Measurements from ENCODE around the gene SORL1-AS1.

SORL1-AS1 gene

GRCh38 chr11:121445071-121445768 lies 7.5 kb downstream of the SORL1-AS1 start:
- H3K4me1 Mint-ChIP-seq: peaks cover 36 to 54% of the 10 kb centered on the region in 2 experiments
- Histone ChIP-seq H3K4me1 (ENCODE audit: insufficient read depth, low read length) (peaks cover 2% of the 10 kb centered on the region; the same call in 1 of the 2 replicates), H2BK15ac (ENCODE audit: low read depth, low read length) (no peak overlapping the region), H2AFZ (ENCODE audit: low read length) (no peak overlapping the region), H2BK20ac (ENCODE audit: low read depth, low read length, poor library complexity, severe bottlenecking) (no peak overlapping the region), H4K91ac (ENCODE audit: insufficient read length, low read depth, low read length) (no peak overlapping the region), H4K20me1 (ENCODE audit: control insufficient read depth, insufficient read depth, insufficient read length) (no peaks in the 10 kb centered on the region), H3K23ac (ENCODE audit: insufficient read length, low read depth, low read length) (no peak overlapping the region), H3K79me1 (ENCODE audit: insufficient read depth, low read depth, low read length, poor library complexity, severe bottlenecking) (no peaks in the 10 kb centered on the region), H3K18ac (ENCODE audit: insufficient read length, low read depth, low read length) (no peak overlapping the region), H3K14ac (ENCODE audit: insufficient read depth, low read length) (no peak overlapping the region), H4K5ac (ENCODE audit: insufficient read length, low read depth, low read length) (no peak overlapping the region), H3K4me2 (ENCODE audit: insufficient read depth, insufficient read length, low read length) (no peak overlapping the region), H2BK120ac (ENCODE audit: low read depth, low read length, poor library complexity, severe bottlenecking) (no peak overlapping the region), H3K56ac (ENCODE audit: insufficient read length, low read depth, low read length) (no peak overlapping the region), H2AK5ac (ENCODE audit: insufficient read length, low read length) (no peak overlapping the region), H4K8ac (replicated peaks; ENCODE audit: insufficient read length, low read depth, low read length) (no peak overlapping the region), H2BK5ac (ENCODE audit: insufficient read length, low read length) (no peak overlapping the region), H3K23me2 (ENCODE audit: insufficient read length, low read depth, low read length, poor library complexity, severe bottlenecking) (no peaks in the 10 kb centered on the region), H3K4ac (ENCODE audit: low read depth, low read length) (no peak overlapping the region), H3T11ph (ENCODE audit: low read length) (no peak overlapping the region), H2BK12ac (ENCODE audit: insufficient read length, low read depth, low read length) (no peak overlapping the region), H3K27ac (ENCODE audit: insufficient read length, low read depth, low read length) (no peak overlapping the region), H3K27me3 (ENCODE audit: insufficient read depth, low read length) (no peaks in the 10 kb centered on the region), H3K79me2 (ENCODE audit: insufficient read depth, low read length) (no peaks in the 10 kb centered on the region), H3K9ac (ENCODE audit: extremely low read depth, insufficient read length, low read length) (no peak overlapping the region), H3K9me3 (ENCODE audit: control insufficient read depth, low read depth, low read length) (no peaks in the 10 kb centered on the region)
- DNase-seq: no peak
- H3K27ac Mint-ChIP-seq: peak overlapping the region in 2 of 3 experiments; percentile 28 to 61; a peak in 3 of 7 replicates
- no peak overlapping the region for H3K4me3 Mint-ChIP-seq
- peaks cover 0 to 2% (median 0%) of the 10 kb centered on the region in 3 experiments; a peak in 1 of 7 replicates for H3K36me3 Mint-ChIP-seq (ENCODE audit: insufficient read depth in 1 of 3, low read depth in 3 of 3)
- no peak for TF ChIP-seq CTCF (conservative IDR thresholded peaks at IDR 0.05)
- WGBS (ENCODE audit: extremely low coverage, insufficient read length, low lambda C conversion rate): no CpG with 5 or more reads among the region's 14 CpGs
- no peaks in the 10 kb centered on the region for H3K9me3 Mint-ChIP-seq
- H3K27me3 Mint-ChIP-seq (ENCODE audit: low read depth): no peaks in the 10 kb centered on the region; the same call in 1 of the 2 replicates
